Stimulated activated CD4-positive, alpha-beta T cell treated with anti-CD3 and anti-CD28 coated beads, TNF-alpha, amount 100 ng/mL, for 24 hours (primary cell): ENCODE results near the gene FBXO33.

Experiments
- DNase-seq, 3 experiments: peaks; one replicate each; pipeline ENCODE4 v3.0.0-alpha.2; 2020; ENCODE audit warnings: low read depth in 3 of 3

Gene FBXO33, protein sequence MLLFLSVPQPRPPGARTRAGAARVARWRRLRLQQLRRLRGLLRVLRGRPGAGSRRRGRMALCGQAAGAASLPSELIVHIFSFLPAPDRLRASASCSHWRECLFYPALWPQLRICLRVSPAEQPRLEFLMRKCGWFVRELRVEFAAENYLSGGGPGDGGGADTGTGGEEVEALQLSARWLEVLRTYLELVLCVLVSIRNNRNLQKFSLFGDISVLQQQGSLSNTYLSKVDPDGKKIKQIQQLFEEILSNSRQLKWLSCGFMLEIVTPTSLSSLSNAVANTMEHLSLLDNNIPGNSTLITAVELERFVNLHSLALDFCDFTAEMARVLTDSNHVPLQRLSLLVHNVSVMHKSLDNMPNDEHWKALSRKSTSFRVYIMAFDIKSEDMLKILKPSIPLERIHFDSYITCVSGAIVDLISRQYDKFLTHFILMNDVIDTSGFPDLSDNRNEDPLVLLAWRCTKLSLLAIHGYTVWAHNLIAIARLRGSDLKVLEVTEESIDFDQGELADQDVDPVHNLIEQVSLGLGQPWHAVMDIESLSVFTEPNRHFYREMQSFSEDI

DNA sequence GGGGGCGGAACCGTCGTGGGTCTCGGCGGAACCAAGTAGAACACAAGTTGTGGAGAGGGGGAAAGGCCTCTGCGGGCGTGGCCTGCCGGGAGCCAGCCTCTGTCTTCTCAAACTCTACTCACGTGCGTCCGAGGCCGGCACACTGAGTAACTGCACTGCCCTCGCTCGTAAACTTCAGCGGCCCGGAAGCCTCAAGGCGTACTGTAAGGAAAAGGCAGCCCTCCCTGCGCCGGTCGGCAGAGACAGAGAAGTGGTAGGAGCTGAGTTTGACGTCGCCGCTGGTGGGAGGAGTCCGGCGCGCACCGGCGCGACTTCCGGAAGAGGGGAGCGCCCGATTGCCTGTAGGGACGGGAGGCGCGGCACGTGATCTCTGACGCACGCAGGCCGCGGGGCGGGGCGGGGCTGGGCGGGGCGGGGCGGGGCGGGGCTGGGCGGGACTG is at the start of gene FBXO33:
FBXO33 (minus strand) TSS at position 255 of the 440 bp plus-strand sequence. CDS start 271 bp downstream, outside the sequence.
- DNase-seq = peak; percentile 89 to 94 (median 91)

DNA sequence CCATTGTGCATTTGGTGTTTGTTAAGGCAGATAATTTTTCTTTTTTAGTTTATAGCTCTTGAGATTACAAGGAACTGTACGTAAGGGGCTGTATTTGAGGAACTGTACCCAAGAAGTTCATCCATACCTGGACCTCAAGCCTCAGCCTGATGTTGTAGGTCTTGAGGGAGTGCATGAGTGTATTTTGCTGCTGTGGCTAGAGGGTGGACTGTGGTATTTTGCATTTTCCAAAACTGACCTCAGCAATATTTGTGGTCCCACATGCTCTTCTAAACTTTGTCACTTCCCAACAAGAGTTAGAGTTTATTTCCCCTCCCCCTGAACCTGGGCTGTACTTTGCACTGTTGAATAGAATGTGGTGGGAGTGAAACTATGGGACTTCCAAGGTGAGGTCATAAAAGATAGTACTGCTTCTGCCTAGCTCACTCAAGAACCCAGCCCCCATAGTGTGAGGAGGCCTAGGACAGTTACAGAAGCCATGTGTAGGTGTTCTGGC is 42.2 kb upstream of the FBXO33 start:
- no peak for DNase-seq

DNA sequence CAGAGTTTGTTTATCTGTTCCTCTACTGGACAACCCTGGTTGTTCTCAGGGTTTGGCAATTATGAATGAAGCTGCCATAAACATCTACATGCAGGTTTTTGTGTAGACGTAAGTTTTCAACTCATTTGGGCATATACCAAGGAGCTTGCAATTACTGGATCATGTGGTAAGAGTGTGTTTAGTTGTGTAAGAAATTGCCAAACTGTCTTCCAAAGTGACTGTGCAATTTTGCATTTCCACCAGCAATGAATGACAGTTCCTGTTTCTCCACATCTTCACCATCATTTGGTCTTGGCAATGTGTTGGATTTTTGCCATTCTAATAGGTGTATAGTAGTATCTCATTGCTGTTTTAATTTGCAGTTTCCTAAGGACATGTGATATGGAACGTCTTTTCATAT is 39.8 kb upstream of the FBXO33 start:
- DNase-seq = no peak

DNA sequence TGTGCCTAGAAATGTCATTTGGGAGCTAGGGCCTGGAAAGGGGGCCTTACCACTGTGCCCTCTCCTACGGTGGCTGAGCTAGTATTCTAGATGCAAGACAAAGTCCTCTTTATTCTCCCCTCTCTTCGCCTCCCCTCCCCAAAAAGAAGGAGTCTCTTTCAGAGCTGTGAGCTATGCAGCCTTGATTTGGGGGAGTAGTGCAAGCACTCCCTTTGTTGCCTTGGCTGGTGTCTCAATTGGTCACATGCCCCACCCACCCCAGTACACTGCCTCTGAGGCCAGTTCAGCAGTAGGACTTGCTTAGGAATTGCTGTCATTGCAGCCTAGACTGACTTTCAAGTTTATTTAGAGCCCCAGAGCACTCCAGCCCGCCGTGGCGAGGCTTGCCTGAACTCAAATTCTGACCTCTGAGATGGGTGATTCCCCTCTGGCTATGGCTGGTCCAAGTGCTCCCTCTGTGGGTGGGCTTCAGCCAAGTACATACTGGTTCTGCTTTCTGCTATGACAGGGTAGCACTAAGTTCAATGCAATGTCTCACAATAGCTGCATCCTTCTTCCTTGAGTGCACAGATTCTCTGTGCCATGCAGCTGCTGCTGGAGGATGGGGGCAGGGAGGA is 37.0 kb upstream of the FBXO33 start:
- DNase-seq = peak in 1 of 3 experiments; percentile 16

DNA sequence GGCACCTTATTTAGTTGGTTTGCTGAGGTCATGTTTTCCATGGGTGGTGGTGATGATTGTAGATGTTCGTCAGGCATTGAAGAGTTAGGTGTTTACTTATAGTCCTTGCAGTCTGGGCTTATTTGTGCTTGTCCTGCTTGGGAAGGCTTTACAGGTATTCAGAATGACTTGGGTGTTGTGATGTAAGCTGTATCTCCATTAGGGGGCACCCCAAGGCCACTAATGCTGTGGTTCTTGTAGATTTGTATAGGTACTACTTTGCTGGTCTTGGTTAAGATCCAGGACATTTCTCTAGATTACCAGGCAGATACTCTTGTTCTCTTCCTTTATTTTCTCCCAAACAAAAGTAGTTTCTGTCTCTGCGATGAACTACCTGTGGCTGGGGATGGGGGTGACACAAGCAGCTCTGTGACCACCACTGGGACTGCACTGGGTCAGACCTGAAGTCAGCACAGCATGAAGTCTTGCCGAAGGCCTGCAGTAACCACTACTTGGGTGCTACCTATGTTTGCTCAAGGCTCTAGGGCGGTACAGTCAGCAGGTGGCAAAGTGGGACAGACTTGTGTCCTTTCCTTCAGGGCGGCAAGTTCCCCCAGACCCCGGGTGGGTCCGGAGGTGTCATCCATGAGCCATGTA is 35.8 kb upstream of the FBXO33 start:
- DNase-seq = peak in 1 of 3 experiments; percentile 7

DNA sequence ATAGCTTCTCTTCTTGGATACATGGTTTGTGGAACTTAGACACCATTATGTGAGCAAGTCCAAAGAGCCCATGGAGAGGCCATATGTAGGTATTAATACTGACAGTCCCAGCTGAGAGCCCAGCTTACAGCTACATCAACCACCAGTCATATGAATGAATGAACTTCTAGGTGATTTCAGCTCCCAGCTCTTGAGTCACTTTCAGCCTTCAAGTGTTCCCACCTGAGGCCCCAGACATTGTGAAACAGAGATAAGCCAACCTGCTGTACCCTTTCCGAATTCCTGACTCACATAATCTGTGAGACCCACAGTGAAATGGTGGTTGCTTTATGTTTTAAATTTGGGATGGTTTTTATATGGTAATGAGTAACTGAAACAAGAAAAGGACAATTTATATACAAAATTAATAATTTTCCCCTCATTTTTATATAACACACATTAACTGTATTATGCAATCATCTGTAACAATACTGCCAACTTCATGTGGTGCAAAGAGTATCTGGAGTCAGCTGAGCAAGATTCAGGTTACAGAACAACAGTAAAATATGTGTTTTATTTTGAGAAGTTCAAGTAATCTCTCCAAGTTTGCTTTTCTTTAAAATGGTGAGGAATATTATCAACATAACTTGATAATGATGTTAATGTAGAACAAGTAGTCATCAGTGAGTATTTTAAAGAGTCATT is 27.7 kb upstream of the FBXO33 start:
- DNase-seq = no peak

DNA sequence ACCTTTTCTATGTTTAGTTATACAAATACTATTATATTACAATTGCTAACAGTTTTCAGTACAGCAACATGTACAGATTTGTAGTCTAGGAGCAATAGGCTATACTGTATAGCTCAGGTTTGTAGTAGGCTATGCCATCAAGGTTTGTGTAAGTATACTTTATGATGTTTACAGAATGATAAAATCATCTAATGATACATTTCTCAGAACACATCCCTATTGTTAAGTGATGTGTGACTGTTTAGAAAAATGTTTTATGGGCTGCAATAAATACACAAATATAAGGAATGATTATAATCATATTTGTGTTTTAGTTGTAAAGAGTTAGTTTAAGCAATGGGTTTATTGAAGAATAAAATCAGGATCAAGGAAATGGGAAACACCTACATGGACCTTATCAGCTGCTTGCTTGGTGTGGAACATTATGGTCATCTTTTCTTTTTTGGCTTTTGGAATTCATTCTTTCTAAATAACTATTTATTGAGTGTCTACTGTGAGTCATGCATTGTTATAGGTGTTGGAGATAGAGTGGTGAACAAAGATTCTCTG is 24.5 kb upstream of the FBXO33 start:
- DNase-seq = no peak

DNA sequence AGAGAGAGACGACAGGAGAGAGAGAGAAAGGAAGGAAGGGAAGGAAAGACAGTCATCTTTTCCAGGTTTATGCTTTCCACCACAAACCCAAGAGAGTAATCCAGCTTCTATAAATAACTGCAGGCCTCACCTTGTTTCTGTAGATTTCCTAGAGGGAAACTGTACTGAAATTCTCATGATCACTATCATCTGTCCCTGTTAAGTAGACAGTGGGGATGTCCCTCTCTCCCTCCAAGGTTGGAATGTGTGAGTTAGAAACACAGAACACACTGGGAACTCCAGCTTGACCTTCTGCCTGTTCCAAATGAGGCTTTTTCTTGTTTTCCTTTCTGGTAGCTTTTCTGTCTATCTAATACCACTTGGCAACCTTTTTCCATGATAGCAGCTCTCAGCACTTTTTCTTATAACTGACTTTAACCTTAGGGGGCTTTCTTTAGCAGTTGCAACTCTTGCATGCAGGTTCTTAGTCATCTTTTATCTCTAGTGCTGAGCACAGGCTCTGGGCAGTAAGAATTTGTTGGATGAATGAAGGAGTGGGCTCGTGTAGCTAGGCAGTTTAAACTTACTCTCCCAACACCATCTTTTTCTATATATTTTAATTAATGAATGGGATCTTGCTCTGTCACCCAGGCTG is 22.8 kb upstream of the FBXO33 start:
- DNase-seq = no peak

DNA sequence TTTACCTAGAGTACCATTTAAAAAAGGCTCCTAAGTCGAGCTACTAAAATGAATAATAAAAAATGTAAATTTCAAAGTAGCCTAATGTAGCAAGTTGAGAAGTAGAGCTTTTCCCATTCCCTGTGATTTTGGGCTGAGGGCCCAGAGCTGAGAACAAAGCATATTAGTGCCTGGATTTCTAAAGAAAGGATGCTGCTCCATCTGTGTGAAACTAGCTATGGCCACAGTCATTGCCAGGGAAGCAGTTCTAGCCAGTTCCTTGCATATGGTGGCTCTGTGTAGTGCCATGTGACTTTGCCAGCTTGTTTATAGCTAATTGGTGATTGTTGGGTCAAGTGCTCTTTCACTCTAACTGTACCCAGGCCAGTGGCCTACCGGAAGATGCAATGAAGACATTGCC is 20.4 kb upstream of the FBXO33 start:
- DNase-seq = no peak

DNA sequence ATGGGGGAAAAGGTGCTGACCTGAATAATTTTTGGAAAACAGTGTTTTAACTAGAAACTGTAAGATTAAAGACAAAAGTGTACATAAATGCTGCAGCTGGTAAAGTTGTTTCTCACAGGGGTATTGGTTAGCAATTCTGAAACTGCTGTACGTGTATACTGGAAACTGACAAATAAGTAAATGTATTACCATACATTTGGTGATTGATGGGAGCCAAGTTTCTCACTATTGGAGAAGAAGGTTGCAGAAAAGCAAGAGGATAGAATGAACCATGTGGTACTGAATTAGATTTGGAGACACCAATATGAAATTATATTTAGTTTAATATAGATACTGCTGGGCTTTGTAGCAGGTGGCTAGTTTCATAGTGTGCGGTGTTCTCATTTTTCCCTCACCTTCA is 19.6 kb upstream of the FBXO33 start:
- no peak for DNase-seq

DNA sequence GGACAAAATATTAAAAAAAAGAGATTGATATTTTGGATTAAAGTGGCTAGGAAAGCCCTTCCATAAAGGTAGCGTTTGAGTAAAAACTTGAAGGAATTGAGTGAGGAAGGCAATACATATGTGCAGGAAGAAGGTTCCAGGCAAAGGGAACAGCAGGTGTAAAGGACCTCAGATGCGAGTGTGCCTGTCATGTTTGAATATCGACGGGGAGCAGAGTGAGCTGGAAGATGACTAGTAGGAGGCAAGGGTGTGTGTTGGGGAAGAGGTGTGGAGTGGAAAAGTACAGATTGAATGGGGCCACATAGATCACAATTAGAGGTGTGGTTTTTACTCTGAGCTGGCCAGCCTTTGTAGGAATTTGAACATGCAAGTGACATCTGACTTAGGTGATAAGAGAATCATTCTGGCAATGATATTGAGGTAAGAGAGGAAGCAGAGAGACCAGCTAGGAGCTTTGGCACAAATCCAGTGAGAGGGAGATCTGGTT is 15.0 kb upstream of the FBXO33 start:
- DNase-seq = no peak

DNA sequence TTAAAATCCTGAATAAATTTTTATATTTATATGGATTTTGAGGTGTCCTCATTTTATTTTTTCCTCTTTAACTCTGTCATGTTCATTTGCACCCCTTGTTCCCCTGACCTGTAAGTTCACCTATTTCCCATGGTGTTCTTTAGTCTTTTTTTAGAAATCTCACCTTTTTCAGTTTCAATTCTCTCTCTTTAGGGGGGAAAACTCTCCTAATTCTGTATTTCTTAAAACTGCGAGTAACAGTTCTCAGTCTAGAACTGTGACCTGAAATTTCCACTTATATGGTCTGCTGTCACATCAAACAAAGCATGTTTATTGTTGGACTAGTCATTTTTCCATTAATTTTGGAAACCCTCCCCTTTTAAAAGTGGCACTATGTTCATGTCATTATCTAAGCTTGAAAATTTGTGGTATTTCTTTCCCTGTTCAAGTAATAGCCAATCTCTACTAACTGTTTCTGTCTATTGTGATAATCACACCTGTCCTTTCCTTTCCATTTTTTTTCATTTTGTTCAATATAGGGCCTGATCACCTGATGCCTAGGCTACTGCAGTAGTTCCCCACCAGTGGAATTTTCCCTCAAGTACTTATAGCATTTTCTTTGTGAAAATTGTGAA is 14.0 kb upstream of the FBXO33 start:
- no peak for DNase-seq

DNA sequence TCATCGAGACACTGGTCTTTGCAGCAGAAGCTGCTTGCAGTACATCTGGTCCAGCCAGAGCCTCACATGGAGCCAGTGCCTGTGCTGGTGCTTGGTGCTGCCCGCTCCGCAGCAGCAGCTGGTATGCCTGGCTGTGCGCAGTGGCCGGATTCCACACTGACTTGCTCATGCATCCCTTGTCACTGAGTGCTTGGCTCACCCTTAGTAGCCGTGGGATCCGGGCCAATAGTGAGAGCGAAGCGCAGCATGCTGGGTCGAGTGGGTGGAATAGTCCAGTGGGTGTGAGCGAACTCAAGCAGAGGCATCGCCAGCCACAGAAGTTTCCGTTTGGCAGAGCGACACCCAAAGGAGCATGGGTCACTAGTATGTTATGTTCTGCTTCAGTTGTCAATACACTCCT is 10.1 kb upstream of the FBXO33 start:
- DNase-seq = no peak

DNA sequence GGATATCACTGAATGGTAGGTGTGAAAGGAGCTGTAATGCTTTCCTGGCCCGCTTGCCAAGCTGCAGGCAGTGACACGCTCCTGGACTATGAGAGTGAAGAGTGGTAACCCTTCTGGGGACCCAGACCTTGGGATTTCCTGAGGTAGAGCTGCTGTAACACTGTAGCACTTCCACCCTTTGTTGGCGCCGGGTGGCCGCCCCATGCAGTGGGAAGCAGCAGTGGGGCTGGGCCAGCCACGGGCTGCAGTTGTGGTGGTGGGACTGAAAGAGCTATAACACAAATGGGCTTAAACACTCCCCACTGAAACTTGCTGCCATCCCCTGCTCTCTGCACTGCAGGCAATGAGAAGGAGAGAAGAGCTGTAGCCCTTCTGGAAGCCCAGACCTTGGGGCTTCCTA is 9.6 kb upstream of the FBXO33 start:
- DNase-seq = no peak

DNA sequence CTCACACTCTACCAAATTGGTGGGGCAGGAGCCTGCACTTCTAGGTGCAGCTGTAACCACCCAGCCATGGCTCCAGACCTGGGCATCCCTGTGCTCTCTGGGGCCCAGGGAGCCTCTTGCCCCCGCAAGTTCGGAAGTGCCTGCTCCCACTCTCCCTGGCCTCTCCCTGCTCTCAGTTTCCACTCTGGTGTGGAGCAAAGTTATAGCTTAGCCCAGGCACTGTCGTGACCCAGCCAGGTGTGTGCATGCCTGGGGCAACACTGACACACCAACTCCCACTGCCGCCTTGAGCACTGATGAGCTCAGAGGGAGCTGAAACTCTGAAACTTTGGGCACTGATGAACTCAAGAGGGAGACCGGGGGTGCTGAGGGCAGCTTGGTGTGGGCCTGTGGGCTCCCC is 8.7 kb upstream of the FBXO33 start:
- no peak for DNase-seq

DNA sequence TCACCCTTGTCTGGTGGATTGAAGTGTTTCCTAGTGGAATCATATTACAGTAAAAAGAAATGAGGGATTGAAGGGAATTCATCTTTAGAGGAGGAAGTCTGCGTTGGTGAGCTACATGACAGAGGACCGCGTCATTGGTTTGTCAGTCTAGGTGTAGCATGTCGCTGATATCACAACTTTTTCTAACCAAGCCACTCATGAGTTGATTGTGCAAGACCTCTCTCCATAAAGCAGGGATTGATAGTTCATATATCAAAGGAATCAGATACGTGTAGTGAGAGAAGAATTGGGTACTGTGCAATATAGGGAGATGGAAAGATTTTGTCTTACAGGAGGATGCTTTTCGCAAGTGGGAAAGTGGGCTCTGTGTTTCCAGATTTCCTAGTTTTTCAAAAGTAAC is 3.0 kb upstream of the FBXO33 start:
- DNase-seq = no peak

DNA sequence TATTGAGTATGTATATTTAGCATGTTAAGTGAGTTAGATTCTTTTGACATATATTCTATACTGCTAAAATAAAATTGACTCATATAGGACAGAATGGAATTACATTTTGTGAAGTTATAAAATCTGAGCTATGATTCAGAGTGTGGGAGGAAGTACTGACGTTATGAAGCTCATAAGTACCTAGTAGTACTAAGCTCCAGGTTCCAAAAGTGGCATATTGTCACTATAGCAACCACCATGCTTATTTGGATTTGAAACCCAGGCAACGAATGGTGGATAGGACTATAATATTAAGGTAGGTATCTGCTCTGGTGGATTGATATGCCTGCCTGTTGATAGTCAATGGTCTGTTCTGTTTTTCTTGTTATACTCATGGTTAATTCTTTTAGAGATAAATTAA is 2.2 kb upstream of the FBXO33 start:
- no peak for DNase-seq

DNA sequence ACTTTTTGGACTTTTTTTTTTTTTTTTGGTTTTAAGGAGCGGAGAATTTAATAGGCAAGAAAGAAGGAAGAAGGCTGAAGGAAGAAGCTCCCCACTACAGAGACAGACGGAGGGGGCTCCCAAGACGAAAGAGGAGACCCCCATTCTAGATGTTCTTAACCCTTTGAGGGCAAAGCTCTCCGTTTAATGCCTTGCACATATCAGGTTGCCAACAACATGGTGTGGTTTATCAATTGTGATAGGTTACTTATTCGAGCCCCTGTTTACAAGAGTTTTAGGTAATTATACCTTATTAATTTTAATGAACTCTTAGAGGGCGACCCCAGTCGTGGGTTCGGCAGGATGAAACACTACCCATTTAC is 1.2 kb upstream of the FBXO33 start:
- DNase-seq = no peak

DNA sequence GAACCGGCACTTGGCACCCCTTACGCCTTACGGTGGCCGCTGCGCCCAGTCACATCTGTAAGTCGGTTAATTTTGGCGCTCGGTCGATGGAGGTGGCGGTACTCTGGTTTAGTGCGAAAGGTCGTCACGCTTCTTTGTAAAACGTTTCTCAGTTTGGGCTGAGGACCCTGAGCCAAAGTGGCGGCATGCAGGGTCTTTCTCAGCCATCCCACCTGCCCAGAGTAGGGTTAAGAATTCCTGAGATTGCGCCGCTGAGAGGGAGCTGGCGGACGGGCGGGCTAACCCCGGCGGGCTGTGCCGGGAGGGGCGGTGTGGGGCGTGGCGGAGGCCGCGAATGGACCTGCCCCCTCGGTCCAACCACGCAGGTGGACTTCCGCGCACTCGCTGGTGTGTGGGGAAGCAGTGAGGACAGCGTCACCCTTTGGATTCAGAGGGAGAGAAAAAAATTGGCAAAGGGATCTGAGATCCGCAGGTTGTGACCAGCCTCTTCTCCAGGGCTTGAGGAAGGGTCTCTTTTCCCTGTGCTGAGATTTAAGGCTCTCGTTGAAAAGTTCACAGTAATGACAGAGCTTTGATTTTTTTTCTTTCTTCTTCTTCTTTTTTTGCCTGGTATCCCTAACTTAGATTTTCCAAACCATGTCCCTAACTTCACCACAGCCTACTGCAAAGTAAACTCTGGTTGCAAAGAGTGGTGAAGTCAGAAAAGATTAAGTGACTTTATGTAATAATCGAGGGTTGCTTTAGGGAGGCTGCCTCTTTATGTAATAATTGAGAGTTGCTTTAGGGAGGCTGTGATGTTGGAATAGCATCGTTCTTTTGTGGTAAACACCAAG is 602 bp upstream of the FBXO33 start:
- DNase-seq = peak; percentile 44 to 76 (median 47)
